Skeletal muscle satellite cell (primary cell): ENCODE data around the gene ZNF689.
"Not testable (repeated sequence)": the region's sequence is repeated elsewhere in the genome, so short reads cannot be mapped to it uniquely, and the experiment has no call there.

Source experiments
- H3K27me3 ChIP-seq: 2 replicates; pipeline ENCODE4 v1.7.0; 2013; ENCODE audit warnings: low read length; ENCODE audit not compliant: control insufficient read depth, insufficient read depth
- H3K36me3 ChIP-seq: 2 replicates; pipeline ENCODE4 v1.7.0; 2013; ENCODE audit warnings: mild to moderate bottlenecking, control low read depth, low read length; ENCODE audit not compliant: insufficient read depth
- H3K4me1 ChIP-seq: 2 replicates; pipeline ENCODE4 v1.7.0; 2013; ENCODE audit warnings: low read length; ENCODE audit not compliant: control insufficient read depth, insufficient read depth
- H3K4me2 ChIP-seq: 2 replicates; pipeline ENCODE4 v1.7.0; 2013; ENCODE audit warnings: mild to moderate bottlenecking, low read length
- H3K4me3 ChIP-seq: 2 replicates; pipeline ENCODE4 v1.7.0; 2013; ENCODE audit warnings: low read length
- H3K9ac ChIP-seq: 2 replicates; pipeline ENCODE4 v1.7.0; 2013; ENCODE audit warnings: mild to moderate bottlenecking, low read depth, low read length, moderate library complexity
- H3K9me3 ChIP-seq: replicated peaks from 2 replicates; pipeline ENCODE4 v1.7.0; 2013; ENCODE audit warnings: mild to moderate bottlenecking, control low read depth, low read length

ZNF689 gene

DNA sequence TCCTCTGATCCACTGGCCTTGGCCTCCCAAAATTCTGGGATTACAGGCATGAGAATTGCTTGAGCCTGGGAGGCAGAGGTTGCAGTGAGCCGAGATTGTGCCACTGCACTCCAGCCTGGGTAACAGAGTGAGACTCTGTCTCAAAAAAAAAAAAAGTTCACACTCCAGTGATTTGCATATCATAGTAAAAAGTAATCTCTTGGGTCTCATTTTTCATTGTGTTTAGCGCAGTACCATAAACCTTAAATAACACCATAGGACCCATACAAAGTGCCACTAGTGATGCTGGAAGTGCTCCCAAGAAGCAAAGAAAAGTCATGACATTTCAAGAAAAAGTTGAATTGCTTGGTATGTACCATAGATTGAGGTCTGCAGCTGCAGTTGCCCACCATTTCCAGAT lies 20.6 kb downstream of the ZNF689 start:
- H3K4me3 ChIP-seq, H3K4me2 ChIP-seq, H3K36me3 ChIP-seq, H3K4me1 ChIP-seq, H3K9ac ChIP-seq, H3K27me3 ChIP-seq, H3K9me3 ChIP-seq: not testable (repeated sequence)

DNA sequence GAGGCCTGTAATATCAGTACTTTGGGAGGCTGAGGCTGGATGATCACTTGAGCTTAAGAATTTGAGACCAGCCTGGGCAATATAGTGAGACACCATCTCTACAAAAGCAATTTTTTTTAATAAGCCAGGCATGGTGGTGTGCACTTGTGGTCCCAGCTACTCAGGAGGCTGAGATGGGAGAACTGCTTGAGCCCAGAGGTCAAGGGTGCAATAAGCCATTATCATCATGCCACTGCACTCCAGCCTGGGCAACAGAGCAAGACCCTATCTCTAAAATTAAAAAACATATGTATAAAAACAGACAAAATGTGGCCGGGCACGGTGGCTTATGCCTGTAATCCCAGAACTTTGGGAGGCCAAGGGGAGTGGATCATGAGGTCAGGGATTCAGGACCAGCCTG lies 21.5 kb downstream of the ZNF689 start:
- Histone ChIP-seq H3K27me3 (no peaks in the 10 kb centered on the region), H3K4me1 (peaks cover 5% of the 10 kb centered on the region), H3K9ac (no peak overlapping the region), H3K4me2 (no peak overlapping the region), H3K4me3 (no peak overlapping the region), H3K36me3 (no peaks in the 10 kb centered on the region), H3K9me3 (no peaks in the 10 kb centered on the region)

DNA sequence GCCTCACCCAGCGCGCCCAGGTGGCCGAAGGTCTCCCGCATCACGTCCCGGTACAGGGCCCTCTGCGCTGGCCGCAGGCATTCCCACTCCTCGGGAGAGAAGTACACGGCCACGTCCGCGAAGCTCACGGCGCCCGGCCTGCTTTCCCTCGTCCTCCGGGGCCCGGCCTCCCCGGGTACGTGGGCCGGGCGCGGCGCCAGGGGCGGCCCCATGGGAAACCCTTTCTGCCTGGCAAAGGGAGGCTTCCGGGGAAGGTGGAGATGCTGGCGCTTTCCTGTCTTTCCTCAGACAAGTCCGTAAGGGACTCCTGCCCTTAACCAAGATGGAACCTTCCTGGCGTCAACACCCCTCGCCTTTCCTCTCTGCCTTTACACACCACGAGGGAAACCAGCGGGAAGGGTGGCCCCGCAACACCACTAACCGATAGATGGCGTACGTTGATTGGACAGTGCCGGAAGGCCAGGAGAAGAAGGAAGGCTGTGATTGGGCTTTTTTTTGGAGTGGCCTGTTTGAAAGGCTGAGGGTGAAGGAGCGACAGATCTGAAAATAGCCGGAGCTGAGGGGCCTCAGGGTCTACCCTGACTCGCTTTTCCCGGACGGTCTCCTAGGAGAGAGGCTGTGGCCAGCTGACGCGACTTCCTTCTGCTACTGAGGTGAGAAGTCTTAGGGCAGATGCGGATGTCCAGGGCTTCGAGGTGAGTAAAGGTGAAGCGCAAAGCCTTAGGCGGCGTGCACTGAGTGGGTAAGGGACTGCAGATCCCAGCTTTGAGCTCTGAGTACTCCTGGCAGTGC lies 24.6 kb downstream of the ZNF689 start, which contains the start of gene ZNF785:
Gene ZNF785 (minus strand): TSS at position 298 of the 792 bp plus-strand sequence. CDS start 86 bp downstream, at position 212.
- H3K36me3 ChIP-seq, result peaks cover 14% of the 10 kb centered on the region
- peak within 1 kb of the TSS; percentile 90 for H3K4me3 ChIP-seq
- H3K4me1 ChIP-seq, result peaks cover 5% of the 10 kb centered on the region
- no peaks in the 10 kb centered on the region for H3K9me3 ChIP-seq
- peak within 1 kb of the TSS; percentile 95 for H3K4me2 ChIP-seq
- H3K9ac ChIP-seq, result peak within 1 kb of the TSS; percentile 93
- H3K27me3 ChIP-seq, result no peaks in the 10 kb centered on the region

DNA sequence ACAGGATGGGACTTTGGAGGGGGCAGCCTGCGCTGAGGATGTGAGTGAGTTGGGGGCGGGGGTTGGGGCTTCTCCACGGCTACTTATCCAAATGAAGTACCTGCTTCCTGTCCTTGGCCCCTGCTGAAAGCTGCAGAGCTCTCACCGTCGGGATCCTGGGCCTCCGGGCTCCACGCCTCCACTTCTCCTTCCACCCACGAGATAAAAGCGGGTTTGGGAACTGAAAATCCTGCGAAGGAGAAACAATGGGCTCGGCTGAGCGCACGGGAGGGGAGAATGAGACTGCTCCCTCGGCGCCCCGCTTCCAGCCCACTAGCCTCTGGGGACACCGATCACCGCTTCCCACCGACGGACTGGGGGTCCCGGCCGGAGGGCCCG lies 25.2 kb downstream of the ZNF689 start:
- no peaks in the 10 kb centered on the region for H3K9me3 ChIP-seq
- peak overlapping the region; percentile 90 for H3K4me3 ChIP-seq
- H3K4me2 ChIP-seq, result peak overlapping the region; percentile 95
- H3K27me3 ChIP-seq, result no peaks in the 10 kb centered on the region
- peaks cover 5% of the 10 kb centered on the region for H3K4me1 ChIP-seq
- peak overlapping the region; percentile 93 for H3K9ac ChIP-seq
- peaks cover 14% of the 10 kb centered on the region for H3K36me3 ChIP-seq

DNA sequence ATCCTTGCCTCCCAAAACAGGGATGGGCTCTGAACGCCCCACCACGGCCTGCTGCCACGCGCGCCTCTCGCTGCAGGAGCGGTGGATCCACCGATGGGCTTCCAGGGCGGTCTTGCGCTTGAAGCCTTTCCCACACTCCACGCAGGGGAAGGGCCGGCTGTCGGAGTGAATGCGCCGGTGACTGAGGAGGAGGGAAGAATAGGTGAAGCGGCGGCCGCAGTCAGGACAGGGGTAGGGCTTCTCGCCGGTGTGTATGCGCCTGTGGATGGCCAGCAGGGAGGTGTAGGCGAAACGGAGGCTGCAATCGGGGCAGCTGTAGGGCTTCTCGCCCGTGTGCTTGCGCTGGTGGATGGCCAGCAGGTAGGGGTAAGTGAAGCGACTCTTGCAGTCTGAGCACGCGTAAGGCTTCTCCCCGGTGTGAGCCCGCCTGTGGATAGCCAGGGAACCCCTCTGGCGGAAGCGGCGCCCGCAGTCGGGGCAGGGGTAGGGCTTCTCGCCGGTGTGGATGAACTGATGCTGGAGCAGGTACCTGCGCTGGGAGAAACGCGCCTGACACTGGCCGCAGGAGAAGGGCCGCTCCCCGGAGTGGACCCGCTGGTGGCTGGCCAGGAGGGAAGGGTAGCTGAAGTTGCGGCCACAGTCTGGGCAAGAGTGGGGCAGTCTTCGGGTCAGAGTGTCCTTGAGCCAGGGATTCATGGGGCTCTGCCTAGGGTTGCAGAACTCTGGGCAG lies 27.4 kb downstream of the ZNF689 start:
- H3K9ac ChIP-seq, result no peak overlapping the region
- peaks cover 14% of the 10 kb centered on the region for H3K36me3 ChIP-seq
- no peak overlapping the region for H3K4me3 ChIP-seq
- no peak overlapping the region for H3K4me2 ChIP-seq
- peaks cover 5% of the 10 kb centered on the region for H3K4me1 ChIP-seq
- no peaks in the 10 kb centered on the region for H3K9me3 ChIP-seq
- no peaks in the 10 kb centered on the region for H3K27me3 ChIP-seq

DNA sequence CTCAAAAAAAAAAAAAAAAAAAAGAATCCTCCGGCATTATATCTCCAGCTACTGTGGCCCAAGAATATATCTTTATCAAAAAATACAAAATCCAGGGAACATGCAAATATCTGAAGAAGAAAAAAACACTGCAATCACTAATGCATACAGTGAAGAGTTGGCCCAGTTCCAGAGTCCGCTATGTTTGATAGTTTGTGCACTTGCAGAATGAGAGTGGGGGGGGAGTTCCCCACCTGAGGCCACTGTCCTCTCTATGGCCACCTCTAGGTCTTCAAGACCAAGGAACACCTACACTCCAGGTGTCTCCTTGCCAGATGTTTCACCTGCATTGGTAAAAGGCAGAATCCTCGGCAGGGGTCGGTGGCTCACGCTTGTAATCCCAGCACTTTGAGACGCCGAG lies 28.7 kb downstream of the ZNF689 start:
- Histone ChIP-seq H3K27me3 (no peaks in the 10 kb centered on the region), H3K4me1 (peaks cover 5% of the 10 kb centered on the region), H3K9me3 (no peaks in the 10 kb centered on the region), H3K4me2 (no peak overlapping the region), H3K4me3 (no peak overlapping the region), H3K9ac (no peak overlapping the region), H3K36me3 (peaks cover 14% of the 10 kb centered on the region)

DNA sequence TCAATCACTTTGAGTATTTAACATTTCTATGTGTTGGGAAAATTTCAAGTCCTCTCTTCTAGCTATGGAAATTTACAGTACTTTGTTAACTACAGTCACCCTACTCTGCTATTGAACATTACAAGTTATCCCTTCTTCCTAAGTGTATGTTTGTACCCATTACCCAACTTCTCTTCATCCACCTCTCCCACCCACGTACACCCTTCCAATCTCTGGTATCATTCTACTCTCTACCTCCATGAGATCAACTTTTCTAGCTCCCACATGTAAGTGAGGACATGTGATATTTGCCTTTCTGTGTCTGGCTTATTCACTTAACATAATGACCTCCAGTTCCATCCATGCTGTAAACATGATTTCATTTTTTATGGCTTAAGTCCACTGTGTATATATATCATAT lies 35.5 kb downstream of the ZNF689 start:
- Histone ChIP-seq H3K4me1 (peaks cover 6% of the 10 kb centered on the region), H3K9ac (no peak overlapping the region), H3K4me3 (no peak overlapping the region), H3K36me3 (no peaks in the 10 kb centered on the region), H3K4me2 (no peak overlapping the region), H3K27me3 (no peaks in the 10 kb centered on the region), H3K9me3 (no peaks in the 10 kb centered on the region)

DNA sequence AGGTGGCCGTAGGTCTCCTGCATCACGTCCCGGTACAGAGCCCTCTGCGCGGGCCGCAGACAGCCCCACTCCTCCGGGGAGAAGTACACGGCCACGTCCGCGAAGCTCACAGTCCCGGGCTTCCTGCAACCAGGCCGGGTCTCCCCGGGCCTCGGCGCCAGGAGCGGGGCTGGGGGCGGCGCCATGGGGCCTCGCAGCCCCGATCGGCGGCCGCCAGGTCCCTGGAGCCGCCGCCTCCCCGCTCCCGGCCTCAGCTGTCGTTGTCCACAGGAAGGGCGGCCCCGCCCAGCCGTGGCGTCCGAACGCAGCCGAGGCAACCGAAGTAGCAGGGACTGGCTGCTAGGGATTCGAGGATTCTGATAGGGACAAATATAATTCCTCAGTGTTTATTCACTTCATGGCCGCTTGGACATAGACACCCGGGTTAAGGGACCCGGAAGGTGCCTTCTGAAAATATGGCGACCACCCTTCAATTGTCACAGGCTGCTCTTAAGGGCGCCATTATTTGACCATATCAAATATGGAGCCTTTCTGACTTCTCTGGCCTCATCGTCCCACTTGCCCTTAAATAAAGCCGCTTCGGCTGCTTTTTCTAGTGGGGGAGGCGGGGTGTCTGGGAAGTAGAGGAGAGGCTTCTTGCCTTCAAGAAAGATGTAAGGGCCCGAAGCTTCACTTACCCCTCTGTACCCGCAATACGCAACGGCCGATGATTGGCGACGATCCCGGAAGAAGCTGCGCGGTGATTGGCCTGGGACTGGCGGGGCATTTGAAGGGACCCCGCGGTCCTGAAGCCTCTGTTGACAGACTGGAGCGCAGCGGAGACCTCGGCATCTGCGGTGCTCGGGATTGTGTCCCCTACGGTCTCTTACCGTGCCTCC lies 38.5 kb downstream of the ZNF689 start, which contains the start of gene ZNF688:
Gene ZNF688 (minus strand): TSS at position 270 of the 878 bp plus-strand sequence. CDS start 85 bp downstream, at position 185.
- H3K9me3 ChIP-seq, result no peaks in the 10 kb centered on the region
- H3K9ac ChIP-seq, result peak within 1 kb of the TSS; percentile 89
- peak within 1 kb of the TSS; percentile 81 for H3K4me3 ChIP-seq
- H3K4me2 ChIP-seq, result peak within 1 kb of the TSS; percentile 97
- no peaks in the 10 kb centered on the region for H3K36me3 ChIP-seq
- peaks cover 17% of the 10 kb centered on the region for H3K4me1 ChIP-seq
- no peaks in the 10 kb centered on the region for H3K27me3 ChIP-seq

DNA sequence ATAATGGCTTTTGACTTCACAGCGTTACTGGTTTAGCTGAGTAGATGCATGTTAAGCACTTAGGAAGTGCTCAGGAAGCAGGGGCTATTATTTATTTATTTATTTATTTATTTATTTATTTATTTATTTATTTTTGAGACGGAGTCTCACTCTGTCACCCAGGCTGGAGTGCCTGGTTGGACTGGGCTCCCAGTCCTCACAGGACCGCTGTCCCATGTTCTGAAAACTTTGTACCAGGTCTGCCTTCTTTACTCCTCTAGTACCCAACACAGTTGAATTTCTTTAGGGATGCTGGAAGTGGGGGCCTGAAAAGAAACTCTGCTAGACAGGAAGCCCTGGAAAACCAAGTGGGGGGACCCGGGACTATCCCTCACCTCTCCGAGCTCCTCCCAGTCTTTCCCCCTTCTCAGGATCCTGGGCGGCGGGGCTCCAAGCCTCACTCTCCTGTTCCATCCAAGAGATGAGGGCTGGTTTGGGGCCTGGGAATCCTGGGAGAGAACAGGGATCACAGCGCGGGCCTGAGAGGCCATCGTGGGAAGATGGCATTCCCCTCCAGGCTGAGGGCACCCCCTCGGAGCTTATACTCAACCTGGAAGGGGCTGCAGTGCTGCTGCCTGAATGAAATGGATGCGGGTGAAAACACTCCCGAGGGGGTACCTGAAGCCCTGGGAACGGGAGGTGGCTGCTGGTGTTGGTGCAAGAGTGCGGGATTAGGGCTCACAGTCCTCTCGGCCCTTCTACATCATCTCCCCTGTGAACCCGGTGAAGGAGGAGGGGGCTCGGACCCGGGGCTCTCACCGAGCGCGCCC lies 39.3 kb downstream of the ZNF689 start:
- H3K4me3 ChIP-seq, result peak overlapping the region; percentile 81
- H3K4me1 ChIP-seq, result peaks cover 17% of the 10 kb centered on the region
- H3K9ac ChIP-seq, result peak overlapping the region; percentile 89
- H3K9me3 ChIP-seq, result no peaks in the 10 kb centered on the region
- no peaks in the 10 kb centered on the region for H3K36me3 ChIP-seq
- peak overlapping the region; percentile 97 for H3K4me2 ChIP-seq
- no peaks in the 10 kb centered on the region for H3K27me3 ChIP-seq

DNA sequence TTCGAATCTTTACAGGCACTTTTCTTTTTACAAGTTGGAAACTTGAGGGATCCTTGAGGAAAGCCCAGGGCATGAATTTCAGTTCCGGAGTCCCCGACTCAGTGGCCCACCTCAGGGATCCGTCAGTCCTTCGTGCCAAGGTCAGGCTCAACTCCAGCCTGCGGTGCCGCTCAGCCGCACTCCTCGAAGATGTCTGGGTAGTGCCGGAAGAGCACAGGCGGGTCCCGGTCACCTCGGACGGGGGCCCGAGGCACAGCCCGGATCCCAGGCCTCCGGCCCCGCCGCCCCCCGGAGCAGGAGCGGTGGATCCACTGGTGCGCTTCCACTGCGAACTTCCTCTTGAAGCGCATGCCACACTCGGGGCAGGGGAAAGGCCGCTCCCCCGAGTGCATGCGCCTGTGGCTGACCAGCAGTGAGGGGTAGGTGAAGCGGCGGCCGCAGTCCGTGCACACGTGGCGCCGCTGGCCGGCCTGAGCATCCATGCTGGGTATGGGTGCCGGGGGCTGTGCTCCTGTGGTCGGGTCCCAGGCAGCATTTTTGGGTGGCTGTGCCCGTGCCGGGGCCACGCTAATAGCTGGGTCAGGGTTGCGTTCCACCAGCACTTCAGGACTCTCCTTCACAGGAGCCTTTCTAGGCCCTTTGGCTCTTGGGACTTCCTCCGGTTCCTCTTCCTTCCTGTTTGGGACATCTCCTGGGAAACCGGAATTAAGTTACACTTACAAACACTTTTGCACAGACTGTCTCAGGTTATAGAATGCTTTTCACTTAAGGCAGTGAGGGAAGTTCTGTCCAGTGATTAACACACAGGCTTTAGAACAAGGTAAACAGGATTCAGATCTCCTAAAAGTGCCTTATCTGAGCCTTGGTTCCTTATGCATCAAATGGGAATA lies 40.2 kb downstream of the ZNF689 start:
- peaks cover 17% of the 10 kb centered on the region for H3K4me1 ChIP-seq
- H3K4me2 ChIP-seq, result peak overlapping the region; percentile 24
- no peaks in the 10 kb centered on the region for H3K27me3 ChIP-seq
- no peak overlapping the region for H3K4me3 ChIP-seq
- no peaks in the 10 kb centered on the region for H3K36me3 ChIP-seq
- no peaks in the 10 kb centered on the region for H3K9me3 ChIP-seq
- H3K9ac ChIP-seq, result peak overlapping the region; percentile 18
